ENCODE results near the gene HBS1L.

- TF ChIP-seq, protein P1, sequence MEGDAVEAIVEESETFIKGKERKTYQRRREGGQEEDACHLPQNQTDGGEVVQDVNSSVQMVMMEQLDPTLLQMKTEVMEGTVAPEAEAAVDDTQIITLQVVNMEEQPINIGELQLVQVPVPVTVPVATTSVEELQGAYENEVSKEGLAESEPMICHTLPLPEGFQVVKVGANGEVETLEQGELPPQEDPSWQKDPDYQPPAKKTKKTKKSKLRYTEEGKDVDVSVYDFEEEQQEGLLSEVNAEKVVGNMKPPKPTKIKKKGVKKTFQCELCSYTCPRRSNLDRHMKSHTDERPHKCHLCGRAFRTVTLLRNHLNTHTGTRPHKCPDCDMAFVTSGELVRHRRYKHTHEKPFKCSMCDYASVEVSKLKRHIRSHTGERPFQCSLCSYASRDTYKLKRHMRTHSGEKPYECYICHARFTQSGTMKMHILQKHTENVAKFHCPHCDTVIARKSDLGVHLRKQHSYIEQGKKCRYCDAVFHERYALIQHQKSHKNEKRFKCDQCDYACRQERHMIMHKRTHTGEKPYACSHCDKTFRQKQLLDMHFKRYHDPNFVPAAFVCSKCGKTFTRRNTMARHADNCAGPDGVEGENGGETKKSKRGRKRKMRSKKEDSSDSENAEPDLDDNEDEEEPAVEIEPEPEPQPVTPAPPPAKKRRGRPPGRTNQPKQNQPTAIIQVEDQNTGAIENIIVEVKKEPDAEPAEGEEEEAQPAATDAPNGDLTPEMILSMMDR (IDR thresholded peaks at IDR 0.05): no peak
- no peak for TF ChIP-seq POLR2A (IDR thresholded peaks at IDR 0.05)
Measured at GRCh38 chr6:134930463-134930862, 124.2 kb downstream of the HBS1L start.
